Liver (tissue), 3 donors: ENCODE measurements around the gene IFI27L1.

Source experiments
- FOXA1 ChIP-seq: IDR thresholded peaks from 2 replicates; pipeline ENCODE4 v1.6.1; 2016; ENCODE audit warnings: antibody characterized with exemption
- RXRA ChIP-seq, 2 donors: IDR thresholded peaks; 2 replicates each; pipeline ENCODE4 v1.6.1; 2017 to 2018; ENCODE audit warnings: antibody characterized with exemption in 2 of 2, mild to moderate bottlenecking in 1 of 2
- TF ChIP-seq, protein P1 (sequence below): IDR thresholded peaks from 2 replicates; pipeline ENCODE4 v1.6.1; 2016; ENCODE audit warnings: antibody characterized with exemption, mild to moderate bottlenecking
- TF ChIP-seq, protein P2 (sequence below): fragments of 150-350 bp; IDR thresholded peaks from 2 replicates; pipeline ENCODE4 v1.5.1; 2017; ENCODE audit warnings: improper control_type of control experiment, low read depth, low read length; ENCODE audit not compliant: missing input control
- donor health status: healthy.
- donor health status: healthy.

DNA sequence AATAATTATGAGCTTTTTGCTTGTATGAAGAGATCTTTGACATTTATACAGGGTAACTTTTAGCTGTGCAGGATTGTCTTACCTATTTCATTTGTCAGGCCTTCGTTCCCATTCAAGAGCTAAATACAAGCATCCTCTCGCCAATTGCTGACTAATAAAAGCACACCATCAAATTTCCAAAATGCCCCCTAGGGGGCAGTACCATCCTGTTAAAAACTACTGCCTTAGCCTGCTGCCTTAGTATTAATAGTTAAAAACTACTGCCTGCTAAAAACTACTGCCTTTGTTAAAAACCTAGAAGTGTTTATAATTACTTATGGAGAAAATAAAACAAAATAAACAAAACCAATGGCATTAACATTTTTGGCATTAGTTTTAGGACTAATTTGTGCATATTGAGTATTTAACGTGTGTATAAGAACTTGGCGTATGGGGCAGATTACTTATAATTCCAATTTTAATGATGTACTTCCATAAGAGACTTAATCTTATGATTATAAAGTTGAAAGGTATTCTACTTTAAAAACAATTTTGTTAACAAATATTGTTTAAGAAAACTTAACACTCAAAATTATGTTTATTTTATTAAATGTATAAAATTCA, 51.3 kb downstream of the IFI27L1 start:
- TF ChIP-seq, protein P1, sequence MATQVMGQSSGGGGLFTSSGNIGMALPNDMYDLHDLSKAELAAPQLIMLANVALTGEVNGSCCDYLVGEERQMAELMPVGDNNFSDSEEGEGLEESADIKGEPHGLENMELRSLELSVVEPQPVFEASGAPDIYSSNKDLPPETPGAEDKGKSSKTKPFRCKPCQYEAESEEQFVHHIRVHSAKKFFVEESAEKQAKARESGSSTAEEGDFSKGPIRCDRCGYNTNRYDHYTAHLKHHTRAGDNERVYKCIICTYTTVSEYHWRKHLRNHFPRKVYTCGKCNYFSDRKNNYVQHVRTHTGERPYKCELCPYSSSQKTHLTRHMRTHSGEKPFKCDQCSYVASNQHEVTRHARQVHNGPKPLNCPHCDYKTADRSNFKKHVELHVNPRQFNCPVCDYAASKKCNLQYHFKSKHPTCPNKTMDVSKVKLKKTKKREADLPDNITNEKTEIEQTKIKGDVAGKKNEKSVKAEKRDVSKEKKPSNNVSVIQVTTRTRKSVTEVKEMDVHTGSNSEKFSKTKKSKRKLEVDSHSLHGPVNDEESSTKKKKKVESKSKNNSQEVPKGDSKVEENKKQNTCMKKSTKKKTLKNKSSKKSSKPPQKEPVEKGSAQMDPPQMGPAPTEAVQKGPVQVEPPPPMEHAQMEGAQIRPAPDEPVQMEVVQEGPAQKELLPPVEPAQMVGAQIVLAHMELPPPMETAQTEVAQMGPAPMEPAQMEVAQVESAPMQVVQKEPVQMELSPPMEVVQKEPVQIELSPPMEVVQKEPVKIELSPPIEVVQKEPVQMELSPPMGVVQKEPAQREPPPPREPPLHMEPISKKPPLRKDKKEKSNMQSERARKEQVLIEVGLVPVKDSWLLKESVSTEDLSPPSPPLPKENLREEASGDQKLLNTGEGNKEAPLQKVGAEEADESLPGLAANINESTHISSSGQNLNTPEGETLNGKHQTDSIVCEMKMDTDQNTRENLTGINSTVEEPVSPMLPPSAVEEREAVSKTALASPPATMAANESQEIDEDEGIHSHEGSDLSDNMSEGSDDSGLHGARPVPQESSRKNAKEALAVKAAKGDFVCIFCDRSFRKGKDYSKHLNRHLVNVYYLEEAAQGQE, result no peak
- no peak for TF ChIP-seq RXRA (IDR thresholded peaks at IDR 0.05)
- TF ChIP-seq, protein P2, sequence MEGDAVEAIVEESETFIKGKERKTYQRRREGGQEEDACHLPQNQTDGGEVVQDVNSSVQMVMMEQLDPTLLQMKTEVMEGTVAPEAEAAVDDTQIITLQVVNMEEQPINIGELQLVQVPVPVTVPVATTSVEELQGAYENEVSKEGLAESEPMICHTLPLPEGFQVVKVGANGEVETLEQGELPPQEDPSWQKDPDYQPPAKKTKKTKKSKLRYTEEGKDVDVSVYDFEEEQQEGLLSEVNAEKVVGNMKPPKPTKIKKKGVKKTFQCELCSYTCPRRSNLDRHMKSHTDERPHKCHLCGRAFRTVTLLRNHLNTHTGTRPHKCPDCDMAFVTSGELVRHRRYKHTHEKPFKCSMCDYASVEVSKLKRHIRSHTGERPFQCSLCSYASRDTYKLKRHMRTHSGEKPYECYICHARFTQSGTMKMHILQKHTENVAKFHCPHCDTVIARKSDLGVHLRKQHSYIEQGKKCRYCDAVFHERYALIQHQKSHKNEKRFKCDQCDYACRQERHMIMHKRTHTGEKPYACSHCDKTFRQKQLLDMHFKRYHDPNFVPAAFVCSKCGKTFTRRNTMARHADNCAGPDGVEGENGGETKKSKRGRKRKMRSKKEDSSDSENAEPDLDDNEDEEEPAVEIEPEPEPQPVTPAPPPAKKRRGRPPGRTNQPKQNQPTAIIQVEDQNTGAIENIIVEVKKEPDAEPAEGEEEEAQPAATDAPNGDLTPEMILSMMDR, result peak; percentile 75
- TF ChIP-seq FOXA1, result no peak
